ENCODE measurements around the gene SMURF2.

The SMURF2 gene

DNA sequence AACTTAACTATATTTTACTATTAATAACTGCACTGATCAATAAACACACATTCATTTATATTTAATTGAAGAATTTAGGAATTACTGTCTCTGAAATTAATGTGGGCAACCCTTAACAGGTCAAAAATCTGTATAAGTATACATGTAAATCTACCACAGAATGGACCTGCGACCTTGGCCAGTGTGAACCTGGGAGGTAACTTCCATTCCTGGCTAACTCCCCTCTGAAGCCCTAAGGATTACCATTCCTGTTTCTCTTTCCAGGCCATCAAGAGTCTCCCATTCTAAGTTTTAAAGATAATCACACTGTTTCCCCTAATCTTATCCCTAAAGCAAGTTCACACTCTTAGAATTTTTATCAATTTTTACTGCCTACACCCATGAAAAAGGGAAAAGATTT is 58.1 kb downstream of the SMURF2 start:
- Histone ChIP-seq H3K4me3 (ENCODE audit: low read depth, low read length) (no peak overlapping the region), H3K27ac (no peak overlapping the region), H3K36me3 (no peaks in the 10 kb centered on the region), H3K27me3 (ENCODE audit: insufficient read depth, low read depth, severe bottlenecking) (no peaks in the 10 kb centered on the region), H3K9me3 (ENCODE audit: severe bottlenecking) (no peaks in the 10 kb centered on the region)
- TF ChIP-seq, protein P1, sequence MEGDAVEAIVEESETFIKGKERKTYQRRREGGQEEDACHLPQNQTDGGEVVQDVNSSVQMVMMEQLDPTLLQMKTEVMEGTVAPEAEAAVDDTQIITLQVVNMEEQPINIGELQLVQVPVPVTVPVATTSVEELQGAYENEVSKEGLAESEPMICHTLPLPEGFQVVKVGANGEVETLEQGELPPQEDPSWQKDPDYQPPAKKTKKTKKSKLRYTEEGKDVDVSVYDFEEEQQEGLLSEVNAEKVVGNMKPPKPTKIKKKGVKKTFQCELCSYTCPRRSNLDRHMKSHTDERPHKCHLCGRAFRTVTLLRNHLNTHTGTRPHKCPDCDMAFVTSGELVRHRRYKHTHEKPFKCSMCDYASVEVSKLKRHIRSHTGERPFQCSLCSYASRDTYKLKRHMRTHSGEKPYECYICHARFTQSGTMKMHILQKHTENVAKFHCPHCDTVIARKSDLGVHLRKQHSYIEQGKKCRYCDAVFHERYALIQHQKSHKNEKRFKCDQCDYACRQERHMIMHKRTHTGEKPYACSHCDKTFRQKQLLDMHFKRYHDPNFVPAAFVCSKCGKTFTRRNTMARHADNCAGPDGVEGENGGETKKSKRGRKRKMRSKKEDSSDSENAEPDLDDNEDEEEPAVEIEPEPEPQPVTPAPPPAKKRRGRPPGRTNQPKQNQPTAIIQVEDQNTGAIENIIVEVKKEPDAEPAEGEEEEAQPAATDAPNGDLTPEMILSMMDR (IDR thresholded peaks at IDR 0.05; ENCODE audit: low read depth, low read length) = no peak
- DNase-seq = no peak

DNA sequence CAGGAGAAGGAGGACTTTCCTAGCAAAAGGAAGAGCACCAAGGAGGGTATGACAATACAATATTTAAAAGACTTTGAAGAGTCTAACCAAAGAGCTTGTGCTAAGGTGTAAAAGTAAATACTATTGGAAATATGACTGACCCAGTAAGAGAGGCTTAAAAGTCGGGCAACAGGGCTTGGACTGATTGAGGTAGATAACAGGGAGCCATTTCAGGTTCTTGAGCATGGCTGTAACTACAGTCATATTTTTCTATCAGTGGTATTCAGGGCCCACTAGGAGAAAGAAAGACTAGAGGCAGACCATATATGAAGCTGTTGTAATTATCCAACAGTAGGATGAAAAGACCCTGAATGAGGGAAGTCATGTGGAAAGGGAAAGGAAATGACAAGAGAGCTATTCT is 62.3 kb downstream of the SMURF2 start:
- no peaks in the 10 kb centered on the region for H3K27me3 ChIP-seq (ENCODE audit: insufficient read depth, low read depth, severe bottlenecking)
- no peak for DNase-seq
- no peak overlapping the region for H3K4me3 ChIP-seq (ENCODE audit: low read depth, low read length)
- TF ChIP-seq, protein P1 (IDR thresholded peaks at IDR 0.05; ENCODE audit: low read depth, low read length) = no peak
- H3K36me3 ChIP-seq = no peaks in the 10 kb centered on the region
- H3K9me3 ChIP-seq (ENCODE audit: severe bottlenecking) = no peaks in the 10 kb centered on the region
- no peak overlapping the region for H3K27ac ChIP-seq

DNA sequence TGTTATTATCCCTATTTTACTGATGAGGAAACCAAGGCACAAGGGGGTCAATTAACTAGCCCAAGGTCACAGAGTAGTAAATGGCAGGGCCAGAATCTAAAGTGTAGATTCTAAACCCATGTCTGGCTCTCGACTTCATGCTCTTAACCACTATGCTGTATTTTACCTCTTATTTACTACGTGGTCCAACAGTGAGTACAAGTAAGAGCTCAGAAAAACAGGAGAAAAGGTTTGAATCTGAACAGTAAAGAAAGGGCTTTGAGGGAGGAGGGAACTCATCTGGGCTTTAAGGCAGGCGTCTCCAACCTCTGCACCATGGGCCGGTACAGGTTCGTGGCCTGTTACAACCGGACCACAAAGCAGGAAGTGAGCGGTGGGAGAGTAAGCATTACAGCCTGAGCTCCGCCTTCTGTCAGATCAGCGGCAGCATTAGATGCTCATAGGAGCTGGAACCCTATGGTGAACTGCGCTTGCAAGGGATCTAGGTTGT is 62.9 kb downstream of the SMURF2 start:
- no peak for DNase-seq
- no peaks in the 10 kb centered on the region for H3K36me3 ChIP-seq

DNA sequence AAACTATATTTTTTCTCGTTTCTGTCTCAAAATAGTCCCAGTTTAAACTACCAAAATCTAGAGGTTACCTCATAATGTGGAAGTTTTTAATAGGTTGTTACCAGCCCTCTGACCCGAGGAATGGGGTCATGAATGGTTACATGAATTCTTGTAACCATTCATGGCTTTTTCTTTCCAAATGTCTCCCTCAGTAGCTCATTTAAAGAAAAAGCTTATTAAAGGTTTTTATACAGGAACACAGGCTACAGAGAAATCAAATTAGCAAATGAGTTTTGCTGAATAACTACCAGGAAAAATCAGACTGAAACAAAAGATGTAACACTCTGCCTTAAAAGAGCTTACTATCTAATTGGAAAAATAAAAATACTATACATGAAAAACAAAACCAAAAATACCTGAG is 63.4 kb downstream of the SMURF2 start:
- Histone ChIP-seq H3K27ac (no peak overlapping the region), H3K4me3 (ENCODE audit: low read depth, low read length) (no peak overlapping the region), H3K27me3 (ENCODE audit: insufficient read depth, low read depth, severe bottlenecking) (no peaks in the 10 kb centered on the region), H3K36me3 (no peaks in the 10 kb centered on the region), H3K9me3 (ENCODE audit: severe bottlenecking) (no peaks in the 10 kb centered on the region)
- DNase-seq = no peak
- TF ChIP-seq, protein P1 (IDR thresholded peaks at IDR 0.05; ENCODE audit: low read depth, low read length) = no peak

More for the DNA sequence above, 62.9 kb downstream of the SMURF2 start:
- Histone ChIP-seq H3K27me3 (ENCODE audit: insufficient read depth, low read depth, severe bottlenecking) (no peaks in the 10 kb centered on the region), H3K4me3 (ENCODE audit: low read depth, low read length) (no peak overlapping the region), H3K27ac (no peak overlapping the region), H3K9me3 (ENCODE audit: severe bottlenecking) (no peaks in the 10 kb centered on the region)
- TF ChIP-seq, protein P1 (IDR thresholded peaks at IDR 0.05; ENCODE audit: low read depth, low read length) = no peak

DNA sequence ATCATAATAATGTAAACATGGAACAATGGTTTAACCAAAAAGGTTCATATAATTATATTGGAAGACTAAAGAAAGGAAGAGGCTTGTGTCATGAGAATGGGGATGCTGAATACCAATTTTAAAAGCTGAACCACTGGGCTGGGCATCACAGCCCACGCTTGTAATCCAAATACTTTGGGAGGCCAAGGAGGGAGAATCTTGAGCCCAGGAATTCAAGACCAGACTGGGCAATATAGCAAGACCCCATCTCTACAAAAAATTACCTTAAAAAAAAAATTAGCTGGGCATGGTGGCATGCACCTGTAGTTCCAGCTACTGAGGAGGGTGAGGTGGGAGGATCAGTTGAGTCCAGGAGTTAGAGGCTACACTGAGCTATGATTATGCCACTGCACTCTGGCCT is 65.1 kb downstream of the SMURF2 start:
- TF ChIP-seq, protein P1 (IDR thresholded peaks at IDR 0.05; ENCODE audit: low read depth, low read length) = no peak
- H3K27ac ChIP-seq = no peak overlapping the region
- peaks cover 2% of the 10 kb centered on the region; the same call in 1 of the 2 replicates for H3K36me3 ChIP-seq
- no peaks in the 10 kb centered on the region for H3K9me3 ChIP-seq (ENCODE audit: severe bottlenecking)
- DNase-seq = no peak
- no peaks in the 10 kb centered on the region for H3K27me3 ChIP-seq (ENCODE audit: insufficient read depth, low read depth, severe bottlenecking)
- no peak overlapping the region for H3K4me3 ChIP-seq (ENCODE audit: low read depth, low read length)

DNA sequence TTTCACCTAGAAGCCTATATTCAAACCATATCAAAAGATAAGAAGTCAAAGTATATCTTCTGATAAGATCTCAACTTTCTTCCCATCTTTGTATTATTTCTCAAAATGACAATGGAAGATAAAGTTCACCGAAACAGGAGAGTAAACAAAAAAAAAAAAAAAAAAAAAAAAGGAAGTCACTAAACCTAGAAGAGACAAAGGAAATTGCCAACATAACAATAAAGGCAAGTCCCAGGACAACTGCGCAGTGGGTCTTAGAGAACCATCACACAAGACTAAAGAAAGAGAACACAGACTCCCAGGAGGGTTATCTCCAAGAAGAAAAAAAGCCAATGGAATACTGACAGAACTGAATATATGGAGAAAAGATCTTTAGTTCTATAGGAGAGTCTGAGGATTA is 65.7 kb downstream of the SMURF2 start:
- Histone ChIP-seq H3K9me3 (ENCODE audit: severe bottlenecking) (no peaks in the 10 kb centered on the region), H3K36me3 (peaks cover 2% of the 10 kb centered on the region; the same call in 1 of the 2 replicates), H3K4me3 (ENCODE audit: low read depth, low read length) (no peak overlapping the region), H3K27ac (no peak overlapping the region), H3K27me3 (ENCODE audit: insufficient read depth, low read depth, severe bottlenecking) (no peaks in the 10 kb centered on the region)
- TF ChIP-seq, protein P1 (IDR thresholded peaks at IDR 0.05; ENCODE audit: low read depth, low read length) = no peak
- no peak for DNase-seq

All from WERI-Rb-1 (cell line).